ENCODE results near the gene PDGFRB.

The PDGFRB gene

GRCh38 chr5:150155258-150156026 lies at the start of gene PDGFRB:
Gene PDGFRB (minus strand): TSS chr5:150155845. CDS start chr5:150137047, 18,798 bp downstream.
- Histone ChIP-seq H3K36me3 (ENCODE audit: control insufficient read depth, low read length) (no peaks in the 10 kb centered on the region), H4K20me1 (ENCODE audit: control insufficient read depth, insufficient read depth, low read depth, low read length) (no peaks in the 10 kb centered on the region; the same call in 1 of the 2 replicates), H3K79me2 (ENCODE audit: control insufficient read depth, low read length) (no peaks in the 10 kb centered on the region), H3K9me3 (ENCODE audit: control insufficient read depth, insufficient read depth, low read length) (no peaks in the 10 kb centered on the region), H3K27ac (ENCODE audit: low read depth, low read length) (no peak within 1 kb of the TSS), H3K4me1 (ENCODE audit: control insufficient read depth, low read length) (peaks cover 30% of the 10 kb centered on the region), H3F3A (ENCODE audit: control insufficient read depth, insufficient read depth) (no peaks in the 10 kb centered on the region), H3K4me2 (ENCODE audit: low read length) (peak within 1 kb of the TSS; percentile 53), H3K27me3 (ENCODE audit: control insufficient read depth, low read length) (peaks cover 47% of the 10 kb centered on the region), H3K9me2 (replicated peaks; ENCODE audit: control insufficient read depth, low read length) (no peaks in the 10 kb centered on the region), H3K4me3 (ENCODE audit: low read length) (peak within 1 kb of the TSS; percentile 39; the same call in 1 of the 2 replicates)
- no peak for TF ChIP-seq EZH2phosphoT487 (IDR thresholded peaks at IDR 0.05; ENCODE audit: borderline replicate concordance, low read length)
- TF ChIP-seq CTCF (IDR thresholded peaks at IDR 0.05; ENCODE audit: low read depth, low read length, poor library complexity, severe bottlenecking): no peak

GRCh38 chr5:150204590-150204960 lies 48.9 kb upstream of the PDGFRB start:
- no peak for TF ChIP-seq EZH2phosphoT487 (IDR thresholded peaks at IDR 0.05; ENCODE audit: borderline replicate concordance, low read length)
- no peak for TF ChIP-seq CTCF (IDR thresholded peaks at IDR 0.05; ENCODE audit: low read depth, low read length, poor library complexity, severe bottlenecking)
- Histone ChIP-seq H3K27ac (ENCODE audit: low read depth, low read length) (no peak overlapping the region), H3K9me2 (replicated peaks; ENCODE audit: control insufficient read depth, low read length) (no peaks in the 10 kb centered on the region), H3F3A (ENCODE audit: control insufficient read depth, insufficient read depth) (no peaks in the 10 kb centered on the region), H3K4me1 (ENCODE audit: control insufficient read depth, low read length) (no peaks in the 10 kb centered on the region), H3K36me3 (ENCODE audit: control insufficient read depth, low read length) (no peaks in the 10 kb centered on the region), H3K27me3 (ENCODE audit: control insufficient read depth, low read length) (peaks cover 15% of the 10 kb centered on the region), H3K4me3 (ENCODE audit: low read length) (no peak overlapping the region), H4K20me1 (ENCODE audit: control insufficient read depth, insufficient read depth, low read depth, low read length) (no peaks in the 10 kb centered on the region), H3K4me2 (ENCODE audit: low read length) (no peak overlapping the region), H3K79me2 (ENCODE audit: control insufficient read depth, low read length) (no peaks in the 10 kb centered on the region), H3K9me3 (ENCODE audit: control insufficient read depth, insufficient read depth, low read length) (no peaks in the 10 kb centered on the region)

- Histone ChIP-seq H3K9me2 (replicated peaks; ENCODE audit: control insufficient read depth, low read length) (no peaks in the 10 kb centered on the region), H3K9me3 (ENCODE audit: control insufficient read depth, insufficient read depth, low read length) (no peaks in the 10 kb centered on the region), H3K4me1 (ENCODE audit: control insufficient read depth, low read length) (no peaks in the 10 kb centered on the region), H3K79me2 (ENCODE audit: control insufficient read depth, low read length) (no peaks in the 10 kb centered on the region), H3K27ac (ENCODE audit: low read depth, low read length) (no peak overlapping the region), H3K4me2 (ENCODE audit: low read length) (no peak overlapping the region), H3K4me3 (ENCODE audit: low read length) (no peak overlapping the region), H4K20me1 (ENCODE audit: control insufficient read depth, insufficient read depth, low read depth, low read length) (no peaks in the 10 kb centered on the region), H3K27me3 (ENCODE audit: control insufficient read depth, low read length) (peaks cover 9% of the 10 kb centered on the region), H3F3A (ENCODE audit: control insufficient read depth, insufficient read depth) (no peaks in the 10 kb centered on the region), H3K36me3 (ENCODE audit: control insufficient read depth, low read length) (no peaks in the 10 kb centered on the region)
- no peak for TF ChIP-seq CTCF (IDR thresholded peaks at IDR 0.05; ENCODE audit: low read depth, low read length, poor library complexity, severe bottlenecking)
- TF ChIP-seq EZH2phosphoT487 (IDR thresholded peaks at IDR 0.05; ENCODE audit: borderline replicate concordance, low read length): no peak
Measured at GRCh38 chr5:150203832-150204589, 48.4 kb upstream of the PDGFRB start.
